Measurements from ENCODE around the gene PTPRM.

- TF ChIP-seq CTCF (conservative IDR thresholded peaks at IDR 0.05; ENCODE audit: low read depth, low read length) (no peak), EZH2 (IDR thresholded peaks at IDR 0.05; ENCODE audit: borderline replicate concordance, low read depth, low read length, poor library complexity, severe bottlenecking) (no peak)
Measured at GRCh38 chr18:8332286-8332685, 765.2 kb downstream of the PTPRM start.
